ENCODE measurements around the gene TF.

GRCh38 chr3:133799794-133800585 is 53.8 kb downstream of the TF start:
- TF ChIP-seq CTCF (conservative IDR thresholded peaks at IDR 0.05; ENCODE audit: low read length), result no peak
- no peak for TF ChIP-seq EZH2phosphoT487 (IDR thresholded peaks at IDR 0.05; ENCODE audit: borderline replicate concordance, low read depth, low read length)
